Colonic mucosa (tissue), 4 donors: ENCODE measurements around the gene MRTFB. TPM values are rescaled to one million over a fixed set of nuclear protein-coding genes. Genes with fewer than 3 reads are reported as not detected.

Experiments used
- DNase-seq: peaks from one replicate; pipeline ENCODE4 v3.0.0-alpha.2; 2020
- H3K27ac ChIP-seq: fragments of 200-600 bp; one replicate; pipeline ENCODE4 v1.8.0; 2021
- H3K27me3 ChIP-seq: fragments of 200-600 bp; one replicate; pipeline ENCODE4 v1.8.0; 2021
- H3K36me3 ChIP-seq: fragments of 200-600 bp; one replicate; pipeline ENCODE4 v1.8.0; 2021
- H3K4me1 ChIP-seq: fragments of 200-600 bp; one replicate; pipeline ENCODE4 v1.8.0; 2021; ENCODE audit warnings: mild to moderate bottlenecking
- H3K4me3 ChIP-seq: fragments of 200-600 bp; one replicate; pipeline ENCODE4 v1.8.0; 2021
- H3K9ac ChIP-seq, 2 donors: one replicate each; pipeline ENCODE4 v1.7.0; 2013; ENCODE audit warnings: control low read depth in 2 of 2, low read depth in 2 of 2, low read length in 2 of 2
- H3K9me3 ChIP-seq: fragments of 200-600 bp; one replicate; pipeline ENCODE4 v1.8.0; 2021
- CTCF ChIP-seq: fragments of 200-600 bp; IDR thresholded peaks from one replicate; pipeline ENCODE4 v1.8.0; 2022; ENCODE audit warnings: antibody characterized with exemption, mild to moderate bottlenecking
- intact Hi-C: fragments of 100-400 bp; cut with DNase I; formaldehyde crosslinking; loops from one replicate; pipeline ENCODE4 v1.14.1; 2022
- total RNA-seq, 2 donors: library from RNA; stranded (reverse); fragmentation: NEBNext Ultra II Directional in 1 of 2; extraction: Animal tissue kit (Norgen Biotek cat#: 25700) in 1 of 2; gene quantifications; one replicate each; pipeline ENCODE4 v1.2.1, GENCODE V29; 2021
- donor health status: healthy.
- donor health status: DM: no; HTN: no; CAD: no.
- donor health status: DM: no; HTN: no; CAD: no.

The MRTFB gene
- total RNA-seq, 2 donors from 2014 or later: 31.4 to 40.3 TPM

GRCh38 chr16:14198572-14198971, 127.5 kb downstream of the MRTFB start:
- Histone ChIP-seq H3K9me3 (no peaks in the 10 kb centered on the region), H3K4me3 (no peak overlapping the region), H3K27ac (no peak overlapping the region), H3K4me1 (no peaks in the 10 kb centered on the region), H3K36me3 (no peaks in the 10 kb centered on the region), H3K9ac (no peak overlapping the region), H3K27me3 (no peaks in the 10 kb centered on the region)
- no peak for TF ChIP-seq CTCF
- intact Hi-C loops: no loop called here
- no peak for DNase-seq

- Histone ChIP-seq H3K9ac (no peak overlapping the region), H3K4me1 (no peaks in the 10 kb centered on the region), H3K27ac (no peak overlapping the region), H3K9me3 (no peaks in the 10 kb centered on the region), H3K27me3 (no peaks in the 10 kb centered on the region), H3K4me3 (no peak overlapping the region), H3K36me3 (no peaks in the 10 kb centered on the region)
- intact Hi-C loops: no loop called here
- DNase-seq: no peak
- no peak for TF ChIP-seq CTCF
These were observed 128.1 kb downstream of the MRTFB start for GRCh38 chr16:14199199-14199598.

GRCh38 chr16:14199624-14200023, 128.5 kb downstream of the MRTFB start:
- Histone ChIP-seq H3K9ac (no peak overlapping the region), H3K4me1 (no peaks in the 10 kb centered on the region), H3K9me3 (no peaks in the 10 kb centered on the region), H3K27ac (no peak overlapping the region), H3K4me3 (no peak overlapping the region), H3K36me3 (no peaks in the 10 kb centered on the region), H3K27me3 (no peaks in the 10 kb centered on the region)
- no peak for TF ChIP-seq CTCF
- no peak for DNase-seq
- intact Hi-C loops: no loop called here

- H3K4me3 ChIP-seq: no peak overlapping the region
- no peaks in the 10 kb centered on the region for H3K27me3 ChIP-seq
- H3K27ac ChIP-seq: peak overlapping the region; percentile 46
- intact Hi-C loops: no loop called here
- no peaks in the 10 kb centered on the region for H3K9me3 ChIP-seq
- no peak overlapping the region for H3K9ac ChIP-seq
- H3K4me1 ChIP-seq: no peaks in the 10 kb centered on the region
- H3K36me3 ChIP-seq: no peaks in the 10 kb centered on the region
- DNase-seq: no peak
- no peak for TF ChIP-seq CTCF
These were observed 131.0 kb downstream of the MRTFB start for GRCh38 chr16:14202095-14202494.

GRCh38 chr16:14202697-14203096, 131.6 kb downstream of the MRTFB start:
- peak; percentile 35 for TF ChIP-seq CTCF
- Histone ChIP-seq H3K9ac (no peak overlapping the region), H3K4me1 (no peaks in the 10 kb centered on the region), H3K4me3 (no peak overlapping the region), H3K27me3 (no peaks in the 10 kb centered on the region), H3K36me3 (no peaks in the 10 kb centered on the region), H3K9me3 (no peaks in the 10 kb centered on the region), H3K27ac (peak overlapping the region; percentile 46)
- intact Hi-C loops: no loop called here
- DNase-seq: no peak

GRCh38 chr16:14203166-14203565, 132.0 kb downstream of the MRTFB start:
- DNase-seq: no peak
- Histone ChIP-seq H3K9ac (no peak overlapping the region), H3K36me3 (no peaks in the 10 kb centered on the region), H3K4me1 (no peaks in the 10 kb centered on the region), H3K27me3 (no peaks in the 10 kb centered on the region), H3K27ac (peak overlapping the region; percentile 46), H3K4me3 (no peak overlapping the region), H3K9me3 (no peaks in the 10 kb centered on the region)
- intact Hi-C loops: no loop called here
- TF ChIP-seq CTCF: no peak
